ENCODE results near the gene ABCG4.

GRCh38 chr11:119169282-119169719, 20.4 kb downstream of the ABCG4 start:
- TF ChIP-seq CTCF (conservative IDR thresholded peaks at IDR 0.05) (no peak), ZFX (IDR thresholded peaks at IDR 0.05) (no peak)
